Mesendoderm (in vitro differentiated cells): Measurements from ENCODE around the gene DLG1.
"Not testable (repeated sequence)": the region's sequence is repeated elsewhere in the genome, so short reads cannot be mapped to it uniquely, and the experiment has no call there.

Source experiments
- DNase-seq: peaks from one replicate; pipeline ENCODE4 v3.0.0; 2013
- H2AK5ac ChIP-seq: 2 replicates; pipeline ENCODE4 v1.6.1; 2013; ENCODE audit warnings: low read length, inconsistent platforms
- H2BK120ac ChIP-seq: 2 replicates; pipeline ENCODE4 v1.6.1; 2013; ENCODE audit warnings: low read depth, mild to moderate bottlenecking, low read length, moderate library complexity, mixed read lengths
- H2BK15ac ChIP-seq: replicated peaks from 2 replicates; pipeline ENCODE4 v1.6.1; 2013; ENCODE audit warnings: low read depth, mild to moderate bottlenecking, moderate library complexity
- H2BK5ac ChIP-seq: 2 replicates; pipeline ENCODE4 v1.6.1; 2013; ENCODE audit warnings: low read length, inconsistent platforms
- H3K18ac ChIP-seq: 2 replicates; pipeline ENCODE4 v1.6.1; 2013; ENCODE audit warnings: mild to moderate bottlenecking, low read length, mixed read lengths
- H3K23ac ChIP-seq: one replicate; pipeline ENCODE4 v1.6.1; 2013; ENCODE audit warnings: low read length
- H3K27ac ChIP-seq: 2 replicates; pipeline ENCODE4 v1.5.1; 2013; ENCODE audit warnings: low read depth, mild to moderate bottlenecking, inconsistent platforms, low read length, moderate library complexity
- H3K27me3 ChIP-seq: 2 replicates; pipeline ENCODE4 v1.6.1; 2013; ENCODE audit warnings: low read length, control low read depth, mild to moderate bottlenecking, inconsistent platforms; ENCODE audit not compliant: insufficient read depth, poor library complexity
- H3K36me3 ChIP-seq: 2 replicates; pipeline ENCODE4 v1.6.1; 2013; ENCODE audit warnings: low read length, inconsistent platforms; ENCODE audit not compliant: control insufficient read depth, insufficient read depth
- H3K4ac ChIP-seq: one replicate; pipeline ENCODE4 v1.6.1; 2013; ENCODE audit warnings: low read depth, mild to moderate bottlenecking, low read length, moderate library complexity
- H3K4me1 ChIP-seq: 2 replicates; pipeline ENCODE4 v1.6.1; 2013; ENCODE audit warnings: low read depth, low read length, inconsistent platforms; ENCODE audit not compliant: control insufficient read depth
- H3K4me2 ChIP-seq: 2 replicates; pipeline ENCODE4 v1.6.1; 2013; ENCODE audit warnings: low read length
- H3K4me3 ChIP-seq: 2 replicates; pipeline ENCODE4 v1.5.1; 2013; ENCODE audit warnings: mild to moderate bottlenecking, low read length
- H3K56ac ChIP-seq: one replicate; pipeline ENCODE4 v1.6.1; 2013; ENCODE audit warnings: low read length
- H3K79me1 ChIP-seq: 2 replicates; pipeline ENCODE4 v1.6.1; 2013; ENCODE audit warnings: low read length, inconsistent platforms
- H3K79me2 ChIP-seq: 2 replicates; pipeline ENCODE4 v1.6.1; 2013; ENCODE audit warnings: mild to moderate bottlenecking, low read length; ENCODE audit not compliant: control insufficient read depth, insufficient read depth
- H3K9ac ChIP-seq: 2 replicates; pipeline ENCODE4 v1.6.1; 2013; ENCODE audit warnings: low read length, inconsistent platforms
- H4K5ac ChIP-seq: one replicate; pipeline ENCODE4 v1.6.1; 2013; ENCODE audit warnings: low read length
- H4K8ac ChIP-seq: one replicate; pipeline ENCODE4 v1.6.1; 2013; ENCODE audit warnings: low read depth, mild to moderate bottlenecking, control low read depth, low read length, moderate library complexity
- WGBS: extraction: QIAGEN DNeasy Blood & Tissue Kit; methylation state at CpG from one replicate; pipeline ENCODE4 v1.1.7; 2013; ENCODE audit warnings: low lambda C conversion rate, missing lambda C conversion rate; ENCODE audit not compliant: insufficient coverage; ENCODE audit errors: extremely low coverage; 5-methylcytosine and 5-hydroxymethylcytosine counted together

Gene DLG1

GRCh38 chr3:197201791-197202452 lies 96.5 kb downstream of the DLG1 start:
- no peak overlapping the region for H3K56ac ChIP-seq
- H3K18ac ChIP-seq: no peak overlapping the region
- no peak overlapping the region for H3K4me2 ChIP-seq
- no peak overlapping the region for H4K5ac ChIP-seq
- no peak overlapping the region for H2BK15ac ChIP-seq
- no peak overlapping the region for H2BK5ac ChIP-seq
- H3K79me2 ChIP-seq: peaks cover 27% of the 10 kb centered on the region
- no peaks in the 10 kb centered on the region for H3K27me3 ChIP-seq
- DNase-seq: no peak
- no peak overlapping the region for H3K4me3 ChIP-seq
- H3K4me1 ChIP-seq: no peaks in the 10 kb centered on the region
- no peak overlapping the region for H3K4ac ChIP-seq
- no peak overlapping the region for H2AK5ac ChIP-seq
- no peaks in the 10 kb centered on the region for H3K36me3 ChIP-seq
- no peak overlapping the region for H3K27ac ChIP-seq
- H3K23ac ChIP-seq: no peak overlapping the region
- WGBS: no CpG with 5 or more reads among the region's 5 CpGs
- H3K79me1 ChIP-seq: peaks cover 9% of the 10 kb centered on the region
- no peak overlapping the region for H3K9ac ChIP-seq
- H2BK120ac ChIP-seq: no peak overlapping the region
- no peak overlapping the region for H4K8ac ChIP-seq

- not testable (repeated sequence) for H2BK120ac ChIP-seq, H3K18ac ChIP-seq, H4K8ac ChIP-seq, H3K4me3 ChIP-seq, H3K56ac ChIP-seq, H3K4ac ChIP-seq, H3K23ac ChIP-seq, H4K5ac ChIP-seq, DNase-seq, H3K9ac ChIP-seq, H3K4me2 ChIP-seq, H3K27me3 ChIP-seq, H2BK15ac ChIP-seq, H3K27ac ChIP-seq, H3K36me3 ChIP-seq, H2AK5ac ChIP-seq, H3K79me1 ChIP-seq, H3K4me1 ChIP-seq, H2BK5ac ChIP-seq
- peaks cover 23% of the 10 kb centered on the region for H3K79me2 ChIP-seq
- WGBS: no CpG with 5 or more reads among the region's 12 CpGs
Measured at GRCh38 chr3:197200856-197201255, 97.6 kb downstream of the DLG1 start.

GRCh38 chr3:197197334-197197733 lies 101.1 kb downstream of the DLG1 start:
- H3K9ac ChIP-seq: no peak overlapping the region

DNA sequence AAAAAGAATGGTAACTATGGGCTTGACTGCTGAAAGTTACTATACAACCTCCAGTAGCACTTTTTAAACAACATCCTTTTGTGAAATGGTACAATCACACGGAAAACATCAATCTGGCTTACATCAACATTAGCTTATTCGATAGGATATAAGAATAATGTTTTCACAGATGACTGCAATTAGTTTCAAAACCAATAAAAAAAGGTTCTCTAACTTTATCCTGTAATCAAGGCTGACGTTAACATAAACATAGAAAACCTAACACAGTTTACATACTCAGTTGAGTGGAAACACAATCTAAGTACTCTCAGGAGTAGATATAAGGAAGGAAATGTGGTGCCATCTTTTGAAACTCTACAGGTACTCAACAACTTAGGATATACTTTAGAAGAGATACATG lies 102.2 kb downstream of the DLG1 start:
- Histone ChIP-seq H2AK5ac (no peak overlapping the region), H2BK5ac (no peak overlapping the region), H2BK15ac (no peak overlapping the region), H3K27me3 (no peaks in the 10 kb centered on the region), H3K4me3 (no peak overlapping the region), H3K36me3 (no peaks in the 10 kb centered on the region), H3K27ac (no peak overlapping the region), H3K4me2 (no peak overlapping the region), H3K9ac (no peak overlapping the region), H3K79me2 (peaks cover 15% of the 10 kb centered on the region), H3K4ac (no peak overlapping the region), H3K23ac (no peak overlapping the region), H3K4me1 (no peaks in the 10 kb centered on the region), H3K18ac (no peak overlapping the region), H2BK120ac (no peak overlapping the region), H4K5ac (no peak overlapping the region), H3K79me1 (peaks cover 4% of the 10 kb centered on the region), H3K56ac (no peak overlapping the region), H4K8ac (no peak overlapping the region)
- no CpG with 5 or more reads among the region's 3 CpGs for WGBS
- DNase-seq: no peak

More at GRCh38 chr3:197197334-197197733, 101.1 kb downstream of the DLG1 start:
- Histone ChIP-seq H3K36me3 (no peaks in the 10 kb centered on the region), H4K5ac (no peak overlapping the region), H2BK15ac (no peak overlapping the region), H3K79me1 (peaks cover 3% of the 10 kb centered on the region), H3K27me3 (no peaks in the 10 kb centered on the region), H3K18ac (no peak overlapping the region), H3K4me2 (no peak overlapping the region), H3K27ac (no peak overlapping the region), H3K4ac (no peak overlapping the region), H4K8ac (no peak overlapping the region), H2AK5ac (no peak overlapping the region), H2BK120ac (no peak overlapping the region), H2BK5ac (no peak overlapping the region), H3K79me2 (peaks cover 17% of the 10 kb centered on the region), H3K23ac (no peak overlapping the region), H3K4me3 (no peak overlapping the region), H3K4me1 (no peaks in the 10 kb centered on the region), H3K56ac (no peak overlapping the region)
- WGBS: no CpG with 5 or more reads among the region's 2 CpGs
- DNase-seq: no peak

GRCh38 chr3:197195326-197195725 lies 103.1 kb downstream of the DLG1 start:
- Histone ChIP-seq H3K4me2 (no peak overlapping the region), H3K23ac (no peak overlapping the region), H3K4me3 (no peak overlapping the region), H3K4me1 (peaks cover under 1% of the 10 kb centered on the region), H2BK5ac (no peak overlapping the region), H2BK120ac (no peak overlapping the region), H3K27me3 (no peaks in the 10 kb centered on the region), H4K5ac (no peak overlapping the region), H4K8ac (no peak overlapping the region), H2AK5ac (no peak overlapping the region), H3K79me2 (peaks cover 10% of the 10 kb centered on the region), H2BK15ac (no peak overlapping the region), H3K9ac (no peak overlapping the region), H3K79me1 (peaks cover 3% of the 10 kb centered on the region), H3K4ac (no peak overlapping the region), H3K36me3 (no peaks in the 10 kb centered on the region), H3K18ac (no peak overlapping the region), H3K27ac (no peak overlapping the region), H3K56ac (no peak overlapping the region)
- DNase-seq: no peak
- no CpG with 5 or more reads among the region's 1 CpG for WGBS

DNA sequence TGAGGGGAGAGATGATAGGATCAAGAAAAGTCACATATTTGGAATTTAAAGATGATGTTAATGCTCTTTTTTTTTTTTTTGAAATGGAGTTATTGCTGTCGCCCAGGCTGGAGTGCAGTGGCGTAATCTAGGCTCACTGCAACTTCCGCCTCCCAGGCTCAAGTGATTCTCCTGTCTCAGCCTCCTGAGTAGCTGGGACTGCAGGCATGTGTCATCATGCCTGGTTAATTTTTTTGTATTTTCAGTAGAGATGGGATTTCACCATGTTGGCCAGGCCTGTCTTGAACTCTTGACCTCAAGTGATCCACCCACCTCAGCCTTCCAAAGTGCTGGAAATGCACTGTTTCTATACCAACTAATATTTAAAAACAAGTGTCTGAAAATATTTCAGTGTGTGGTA lies 104.7 kb downstream of the DLG1 start:
- DNase-seq, H4K5ac ChIP-seq, H3K56ac ChIP-seq, H2BK120ac ChIP-seq, H2BK5ac ChIP-seq, H3K23ac ChIP-seq, H3K79me1 ChIP-seq, H3K9ac ChIP-seq, H3K4ac ChIP-seq, H3K79me2 ChIP-seq, H3K27me3 ChIP-seq, H4K8ac ChIP-seq, H3K4me1 ChIP-seq, H3K18ac ChIP-seq, H3K4me3 ChIP-seq, H3K27ac ChIP-seq, H2BK15ac ChIP-seq, H2AK5ac ChIP-seq, H3K4me2 ChIP-seq, H3K36me3 ChIP-seq: not testable (repeated sequence)
- WGBS: no CpG with 5 or more reads among the region's 3 CpGs
